SU-DHL-6 (cell line): Measurements from ENCODE around the gene RFC4.

Experiments used
- H2AFZ ChIP-seq: fragments of 200-600 bp; sonication (generic); 2 replicates; pipeline ENCODE4 v1.6.1; 2014; ENCODE audit warnings: low read depth, mild to moderate bottlenecking, moderate library complexity, mixed read lengths, antibody characterized with exemption, low read length; ENCODE audit not compliant: severe bottlenecking
- H3F3A ChIP-seq: fragments of 200-600 bp; shearing (Covaris generic); 2 replicates; pipeline ENCODE4 v1.6.0; 2016; ENCODE audit warnings: antibody characterized with exemption, mild to moderate bottlenecking; ENCODE audit not compliant: insufficient read depth
- H3K27ac ChIP-seq: fragments of 200-600 bp; sonication (generic); 2 replicates; pipeline ENCODE4 v1.5.1; 2016; ENCODE audit warnings: low read depth, mild to moderate bottlenecking, low read length, moderate library complexity, mixed read lengths
- H3K27me3 ChIP-seq: fragments of 200-600 bp; sonication (generic), shearing (Covaris generic); 2 replicates; pipeline ENCODE4 v1.6.0; 2014; ENCODE audit warnings: mild to moderate bottlenecking, low read length
- H3K36me3 ChIP-seq: fragments of 200-600 bp; sonication (generic); 2 replicates; pipeline ENCODE4 v1.6.1; 2014; ENCODE audit warnings: mild to moderate bottlenecking, low read length, mixed read lengths
- H3K4me2 ChIP-seq: fragments of 300-600, 200-600 bp; shearing (Covaris generic), sonication (generic); 2 replicates; pipeline ENCODE4 v1.6.0; 2014; ENCODE audit warnings: low read length, low read depth, mild to moderate bottlenecking; ENCODE audit not compliant: poor library complexity, severe bottlenecking
- H3K4me3 ChIP-seq: fragments of 200-600 bp; sonication (generic); 2 replicates; pipeline ENCODE4 v1.5.1; 2014; ENCODE audit warnings: antibody characterized with exemption, low read length, mild to moderate bottlenecking, mixed read lengths; ENCODE audit not compliant: insufficient read depth, poor library complexity, severe bottlenecking
- H3K79me2 ChIP-seq: fragments of 200-600 bp; sonication (generic); 2 replicates; pipeline ENCODE4 v1.6.1; 2014; ENCODE audit warnings: mild to moderate bottlenecking, low read length, moderate library complexity; ENCODE audit not compliant: insufficient read depth
- H3K9ac ChIP-seq: fragments of 200-600 bp; sonication (generic); 2 replicates; pipeline ENCODE4 v1.7.0; 2014; ENCODE audit warnings: mild to moderate bottlenecking, low read length
- H3K9me2 ChIP-seq: fragments of 200-600 bp; sonication (generic); replicated peaks from 2 replicates; pipeline ENCODE4 v1.6.1; 2014; ENCODE audit warnings: low read length; ENCODE audit not compliant: insufficient read depth
- H3K9me3 ChIP-seq: fragments of 200-600 bp; sonication (generic); 2 replicates; pipeline ENCODE4 v1.6.1; 2014; ENCODE audit warnings: low read length, mixed read lengths; ENCODE audit not compliant: insufficient read depth
- H4K20me1 ChIP-seq: fragments of 200-600 bp; sonication (generic); 2 replicates; pipeline ENCODE4 v1.6.1; 2014; ENCODE audit warnings: low read depth, mild to moderate bottlenecking, antibody characterized with exemption, low read length, moderate library complexity, mixed read lengths
- EZH2phosphoT487 ChIP-seq: fragments of 200-600 bp; sonication (generic), shearing (Covaris generic); conservative IDR thresholded peaks from 2 replicates; pipeline ENCODE4 v1.6.1; 2018; ENCODE audit warnings: mild to moderate bottlenecking, antibody characterized with exemption, low read length, moderate library complexity, mixed read lengths
- TF ChIP-seq, protein P1 (sequence below): fragments of 200-600 bp; sonication (generic); IDR thresholded peaks from one replicate; pipeline ENCODE4 v1.5.1; 2017; ENCODE audit warnings: antibody characterized with exemption, mild to moderate bottlenecking, low read length, moderate library complexity; ENCODE audit not compliant: insufficient read depth, poor library complexity, severe bottlenecking

The RFC4 gene

GRCh38 chr3:186845756-186846155 lies 39.5 kb upstream of the RFC4 start:
- Histone ChIP-seq H3K9me3 (no peaks in the 10 kb centered on the region), H3K27me3 (no peaks in the 10 kb centered on the region), H3K9me2 (no peaks in the 10 kb centered on the region), H3F3A (no peaks in the 10 kb centered on the region), H3K4me2 (no peak overlapping the region), H3K9ac (no peak overlapping the region), H2AFZ (no peak overlapping the region), H3K79me2 (no peaks in the 10 kb centered on the region), H3K27ac (no peak overlapping the region), H4K20me1 (no peaks in the 10 kb centered on the region), H3K36me3 (no peaks in the 10 kb centered on the region), H3K4me3 (no peak overlapping the region)
- TF ChIP-seq, protein P1, sequence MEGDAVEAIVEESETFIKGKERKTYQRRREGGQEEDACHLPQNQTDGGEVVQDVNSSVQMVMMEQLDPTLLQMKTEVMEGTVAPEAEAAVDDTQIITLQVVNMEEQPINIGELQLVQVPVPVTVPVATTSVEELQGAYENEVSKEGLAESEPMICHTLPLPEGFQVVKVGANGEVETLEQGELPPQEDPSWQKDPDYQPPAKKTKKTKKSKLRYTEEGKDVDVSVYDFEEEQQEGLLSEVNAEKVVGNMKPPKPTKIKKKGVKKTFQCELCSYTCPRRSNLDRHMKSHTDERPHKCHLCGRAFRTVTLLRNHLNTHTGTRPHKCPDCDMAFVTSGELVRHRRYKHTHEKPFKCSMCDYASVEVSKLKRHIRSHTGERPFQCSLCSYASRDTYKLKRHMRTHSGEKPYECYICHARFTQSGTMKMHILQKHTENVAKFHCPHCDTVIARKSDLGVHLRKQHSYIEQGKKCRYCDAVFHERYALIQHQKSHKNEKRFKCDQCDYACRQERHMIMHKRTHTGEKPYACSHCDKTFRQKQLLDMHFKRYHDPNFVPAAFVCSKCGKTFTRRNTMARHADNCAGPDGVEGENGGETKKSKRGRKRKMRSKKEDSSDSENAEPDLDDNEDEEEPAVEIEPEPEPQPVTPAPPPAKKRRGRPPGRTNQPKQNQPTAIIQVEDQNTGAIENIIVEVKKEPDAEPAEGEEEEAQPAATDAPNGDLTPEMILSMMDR: no peak
- TF ChIP-seq EZH2phosphoT487: no peak

- H3K4me3 ChIP-seq: no peak overlapping the region
- H3K9me3 ChIP-seq: no peaks in the 10 kb centered on the region
- H3K27me3 ChIP-seq: no peaks in the 10 kb centered on the region
- no peaks in the 10 kb centered on the region for H4K20me1 ChIP-seq
- no peaks in the 10 kb centered on the region for H3F3A ChIP-seq
- H3K9me2 ChIP-seq: no peaks in the 10 kb centered on the region
- no peak for TF ChIP-seq EZH2phosphoT487
- TF ChIP-seq, protein P1: no peak
- no peaks in the 10 kb centered on the region for H3K79me2 ChIP-seq
- H2AFZ ChIP-seq: no peak overlapping the region
- no peak overlapping the region for H3K4me2 ChIP-seq
- H3K9ac ChIP-seq: no peak overlapping the region
- H3K36me3 ChIP-seq: no peaks in the 10 kb centered on the region
- H3K27ac ChIP-seq: no peak overlapping the region
Observed at GRCh38 chr3:186844908-186845307, 38.6 kb upstream of the RFC4 start.

DNA sequence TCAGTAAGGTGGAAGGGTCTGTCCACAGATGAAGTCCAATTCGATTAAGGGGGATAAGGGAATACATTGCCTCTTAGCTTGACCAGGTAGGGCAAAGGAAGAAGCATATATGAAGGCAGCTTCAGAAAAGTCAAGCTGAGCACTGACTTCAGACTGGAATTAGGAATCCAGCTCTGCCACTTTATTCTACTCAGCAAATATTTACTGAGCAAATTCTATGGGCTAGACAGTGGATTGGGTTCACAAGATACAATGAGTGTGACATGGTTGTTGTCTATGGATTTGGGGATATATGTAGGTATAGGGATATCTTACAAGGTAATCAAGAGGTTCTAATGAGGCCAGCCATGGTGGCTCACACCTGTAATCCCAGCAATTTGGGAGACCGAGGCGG lies 36.8 kb upstream of the RFC4 start:
- H3K27ac ChIP-seq: no peak overlapping the region
- H2AFZ ChIP-seq: no peak overlapping the region
- H4K20me1 ChIP-seq: no peaks in the 10 kb centered on the region
- no peaks in the 10 kb centered on the region for H3K9me3 ChIP-seq
- no peaks in the 10 kb centered on the region for H3K36me3 ChIP-seq
- no peak overlapping the region for H3K9ac ChIP-seq
- no peaks in the 10 kb centered on the region for H3K27me3 ChIP-seq
- no peak for TF ChIP-seq EZH2phosphoT487
- H3K4me2 ChIP-seq: no peak overlapping the region
- H3F3A ChIP-seq: no peaks in the 10 kb centered on the region
- H3K4me3 ChIP-seq: no peak overlapping the region
- H3K79me2 ChIP-seq: no peaks in the 10 kb centered on the region
- no peaks in the 10 kb centered on the region for H3K9me2 ChIP-seq

DNA sequence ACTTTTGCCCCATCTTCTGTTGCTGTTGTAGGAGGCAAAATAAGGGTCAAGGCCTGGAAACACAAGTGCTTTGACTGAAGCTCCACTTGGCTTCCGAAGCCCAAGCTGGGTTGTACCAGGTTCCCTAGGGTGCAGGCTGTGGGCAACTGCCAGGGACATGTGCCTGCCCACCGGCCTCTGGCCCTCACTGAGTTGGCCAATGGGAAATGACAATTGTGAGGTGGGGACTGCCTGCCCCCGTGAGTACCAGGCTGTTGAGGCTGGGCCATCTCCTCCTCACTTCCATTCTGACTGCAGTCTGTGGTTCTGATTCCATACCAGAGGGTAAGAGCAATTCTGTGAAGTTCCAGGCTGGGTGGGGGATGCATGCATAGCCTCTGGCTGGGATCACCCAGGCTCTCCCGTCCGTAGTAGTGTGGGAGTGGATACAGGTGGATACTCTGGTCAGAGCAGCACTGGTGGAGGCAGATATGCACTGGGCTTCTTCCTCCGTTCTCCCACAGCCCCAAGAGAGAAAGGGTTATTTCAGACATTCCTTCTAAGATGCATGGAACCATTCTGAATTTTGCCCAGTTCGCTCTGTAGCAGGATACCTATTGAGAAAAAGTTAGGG lies 36.2 kb upstream of the RFC4 start, which contains the start of gene ADIPOQ:
TSS of gene ADIPOQ (plus strand) at position 285 of the 613 bp plus-strand sequence. CDS start 10,349 bp downstream, outside the sequence.
- Histone ChIP-seq H3F3A (no peaks in the 10 kb centered on the region), H3K4me3 (no peak within 1 kb of the TSS), H3K4me2 (no peak within 1 kb of the TSS), H2AFZ (no peak within 1 kb of the TSS), H3K9me2 (no peaks in the 10 kb centered on the region), H3K9ac (no peak within 1 kb of the TSS), H3K27ac (no peak within 1 kb of the TSS), H4K20me1 (no peaks in the 10 kb centered on the region), H3K9me3 (no peaks in the 10 kb centered on the region), H3K36me3 (no peaks in the 10 kb centered on the region), H3K27me3 (no peaks in the 10 kb centered on the region), H3K79me2 (no peaks in the 10 kb centered on the region)
- no peak for TF ChIP-seq EZH2phosphoT487
- TF ChIP-seq, protein P1: no peak
